PC-9 (cell line): Measurements from ENCODE around the gene MRPS22.

Experiments used
- CTCF ChIP-seq: fragments of 200-600 bp; sonication (generic); conservative IDR thresholded peaks from 2 replicates; pipeline ENCODE4 v1.6.1; 2017; ENCODE audit warnings: mixed run types, antibody characterized with exemption, mild to moderate bottlenecking, moderate library complexity
- EZH2 ChIP-seq: fragments of 200-600 bp; sonication (generic); IDR thresholded peaks from 2 replicates; pipeline ENCODE4 v1.8.0; 2017; ENCODE audit warnings: antibody characterized with exemption, low read depth

- no peak for TF ChIP-seq CTCF
- no peak for TF ChIP-seq EZH2
Observed at GRCh38 chr3:139388077-139388476, 44.3 kb downstream of the MRPS22 start.
